WERI-Rb-1 (cell line): Measurements from ENCODE around the gene RCL1.

Experiments used
- DNase-seq: peaks from one replicate; pipeline ENCODE4 v3.0.0-alpha.2; 2020
- H3K27ac ChIP-seq: fragments of 250-450 bp; sonication (Bioruptor Pico); 2 replicates; pipeline ENCODE4 v1.5.1; 2020; ENCODE audit warnings: mild to moderate bottlenecking, moderate library complexity
- H3K27me3 ChIP-seq: fragments of 250-450 bp; sonication (Bioruptor Pico); 2 replicates; pipeline ENCODE4 v1.5.1; 2021; ENCODE audit warnings: mild to moderate bottlenecking, low read depth, moderate library complexity; ENCODE audit not compliant: insufficient read depth, severe bottlenecking
- H3K36me3 ChIP-seq: fragments of 250-450 bp; sonication (Bioruptor Pico); 2 replicates; pipeline ENCODE4 v1.5.1; 2020; ENCODE audit warnings: mild to moderate bottlenecking, moderate library complexity
- H3K4me3 ChIP-seq: 2 replicates; pipeline ENCODE4 v1.5.1; 2011; ENCODE audit warnings: low read depth, mild to moderate bottlenecking, control low read depth, low read length
- H3K9me3 ChIP-seq: fragments of 250-450 bp; sonication (Bioruptor Pico); 2 replicates; pipeline ENCODE4 v1.5.1; 2021; ENCODE audit warnings: mild to moderate bottlenecking, moderate library complexity; ENCODE audit not compliant: severe bottlenecking
- TF ChIP-seq, protein P1 (sequence below): IDR thresholded peaks from 2 replicates; pipeline ENCODE4 v1.5.1; 2011; ENCODE audit warnings: low read depth, mild to moderate bottlenecking, control low read depth, inconsistent platforms, low read length

The RCL1 gene

DNA sequence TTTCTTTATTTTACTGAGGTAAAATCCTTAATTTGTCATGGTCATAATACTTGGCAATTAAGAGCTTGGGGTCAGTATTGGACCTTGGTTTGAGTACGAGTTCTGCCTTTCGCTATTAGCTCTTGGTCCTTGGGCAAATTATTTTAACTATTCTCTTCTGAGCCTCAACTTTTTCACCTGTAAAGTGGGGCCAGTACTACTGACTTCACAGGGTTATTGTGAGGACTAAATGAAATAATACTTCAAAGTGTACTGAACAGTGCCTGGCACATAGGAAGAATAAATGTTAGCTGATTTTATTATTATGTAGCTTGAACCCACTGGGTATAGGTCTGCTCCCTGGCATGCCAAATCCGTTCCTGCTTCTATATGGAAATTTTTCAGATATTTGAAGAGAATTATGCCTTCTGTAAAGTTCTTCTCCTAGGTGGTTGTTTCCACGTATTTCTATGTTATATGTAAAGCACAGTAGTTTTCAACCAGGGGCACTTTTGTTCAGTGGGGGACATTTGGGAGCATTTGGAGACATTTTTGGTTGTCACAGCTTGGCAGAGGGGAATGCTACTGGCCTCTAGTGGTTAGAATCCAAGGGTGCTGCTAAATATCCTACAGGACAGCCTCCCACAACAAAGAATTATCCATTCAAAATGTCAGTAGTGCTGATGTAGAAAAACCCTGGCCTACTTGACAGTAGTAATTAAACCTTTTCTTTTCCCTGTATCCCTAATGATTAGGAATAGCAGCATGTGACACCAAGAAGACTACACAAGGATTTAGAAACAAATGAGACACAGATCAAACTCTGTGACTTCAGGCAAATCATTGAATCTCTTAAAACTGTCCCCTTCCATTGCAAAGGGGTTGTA is 4.5 kb downstream of the RCL1 start:
- no peaks in the 10 kb centered on the region for H3K27me3 ChIP-seq
- H3K4me3 ChIP-seq: no peak overlapping the region
- no peaks in the 10 kb centered on the region for H3K36me3 ChIP-seq
- no peaks in the 10 kb centered on the region for H3K9me3 ChIP-seq
- TF ChIP-seq, protein P1, sequence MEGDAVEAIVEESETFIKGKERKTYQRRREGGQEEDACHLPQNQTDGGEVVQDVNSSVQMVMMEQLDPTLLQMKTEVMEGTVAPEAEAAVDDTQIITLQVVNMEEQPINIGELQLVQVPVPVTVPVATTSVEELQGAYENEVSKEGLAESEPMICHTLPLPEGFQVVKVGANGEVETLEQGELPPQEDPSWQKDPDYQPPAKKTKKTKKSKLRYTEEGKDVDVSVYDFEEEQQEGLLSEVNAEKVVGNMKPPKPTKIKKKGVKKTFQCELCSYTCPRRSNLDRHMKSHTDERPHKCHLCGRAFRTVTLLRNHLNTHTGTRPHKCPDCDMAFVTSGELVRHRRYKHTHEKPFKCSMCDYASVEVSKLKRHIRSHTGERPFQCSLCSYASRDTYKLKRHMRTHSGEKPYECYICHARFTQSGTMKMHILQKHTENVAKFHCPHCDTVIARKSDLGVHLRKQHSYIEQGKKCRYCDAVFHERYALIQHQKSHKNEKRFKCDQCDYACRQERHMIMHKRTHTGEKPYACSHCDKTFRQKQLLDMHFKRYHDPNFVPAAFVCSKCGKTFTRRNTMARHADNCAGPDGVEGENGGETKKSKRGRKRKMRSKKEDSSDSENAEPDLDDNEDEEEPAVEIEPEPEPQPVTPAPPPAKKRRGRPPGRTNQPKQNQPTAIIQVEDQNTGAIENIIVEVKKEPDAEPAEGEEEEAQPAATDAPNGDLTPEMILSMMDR: peak; percentile 80
- no peak overlapping the region for H3K27ac ChIP-seq
- peak; percentile 29 for DNase-seq

- DNase-seq: no peak
- Histone ChIP-seq H3K27ac (no peak overlapping the region), H3K27me3 (no peaks in the 10 kb centered on the region), H3K4me3 (no peak overlapping the region), H3K36me3 (no peaks in the 10 kb centered on the region), H3K9me3 (no peaks in the 10 kb centered on the region)
- TF ChIP-seq, protein P1: no peak
These were observed 5.1 kb downstream of the RCL1 start for GRCh38 chr9:4797854-4798150.

GRCh38 chr9:4798281-4799032 is 5.7 kb downstream of the RCL1 start:
- no peaks in the 10 kb centered on the region for H3K9me3 ChIP-seq
- DNase-seq: no peak
- no peak overlapping the region for H3K4me3 ChIP-seq
- H3K27ac ChIP-seq: no peak overlapping the region
- H3K36me3 ChIP-seq: no peaks in the 10 kb centered on the region
- TF ChIP-seq, protein P1: no peak
- H3K27me3 ChIP-seq: no peaks in the 10 kb centered on the region

DNA sequence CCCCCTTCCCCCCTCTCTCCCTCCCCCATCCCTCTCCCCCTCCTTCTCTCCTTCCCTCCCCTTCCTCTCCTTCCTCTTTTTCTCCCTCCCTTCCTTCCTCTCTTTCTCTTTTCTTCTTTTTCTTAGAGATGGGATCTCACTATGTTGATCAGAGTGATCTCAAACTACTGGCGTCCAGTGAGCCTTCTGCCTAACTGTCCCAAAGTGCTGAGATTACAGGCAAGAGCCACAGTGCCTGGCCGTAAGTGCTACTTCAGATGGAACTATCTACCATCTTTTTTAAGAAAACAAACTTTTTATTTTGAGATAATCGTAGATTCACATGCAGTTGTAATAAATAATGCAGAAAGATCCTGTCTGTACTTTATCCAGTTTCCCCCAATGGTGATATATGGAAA is 6.3 kb downstream of the RCL1 start:
- Histone ChIP-seq H3K36me3 (no peaks in the 10 kb centered on the region), H3K9me3 (no peaks in the 10 kb centered on the region), H3K4me3 (no peak overlapping the region), H3K27ac (no peak overlapping the region), H3K27me3 (no peaks in the 10 kb centered on the region)
- TF ChIP-seq, protein P1: no peak
- DNase-seq: no peak

DNA sequence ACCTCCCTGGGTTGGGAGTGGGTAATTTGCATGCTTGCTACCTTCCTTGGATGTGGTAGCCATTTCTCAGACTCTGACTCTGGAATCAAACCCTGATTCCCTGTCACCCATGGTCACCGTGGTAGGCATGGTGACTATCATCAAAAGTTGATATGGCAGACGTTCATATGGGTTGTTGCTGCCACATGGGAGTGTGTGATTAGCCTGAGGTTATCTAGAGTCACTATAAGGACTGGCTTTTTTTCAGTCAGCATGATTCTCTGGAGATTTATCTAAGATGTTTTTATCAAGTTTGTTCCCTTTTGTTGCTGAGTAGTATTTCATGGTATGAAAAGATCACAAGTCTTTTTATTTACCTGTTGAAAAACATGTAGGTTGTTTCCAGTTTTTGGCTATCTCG is 7.0 kb downstream of the RCL1 start:
- no peak overlapping the region for H3K27ac ChIP-seq
- H3K27me3 ChIP-seq: no peaks in the 10 kb centered on the region
- H3K9me3 ChIP-seq: no peaks in the 10 kb centered on the region
- no peak overlapping the region for H3K4me3 ChIP-seq
- DNase-seq: no peak
- TF ChIP-seq, protein P1: no peak
- no peaks in the 10 kb centered on the region for H3K36me3 ChIP-seq
